Subcutaneous adipose tissue (tissue), 4 donors: ENCODE results near the gene SH3BP2. TPM values are rescaled to one million over a fixed set of nuclear protein-coding genes. Genes with fewer than 3 reads are reported as not detected.

Source experiments
- total RNA-seq, 4 donors: library from RNA; depleted of rRNA; stranded (reverse); fragments of >200 nt; gene quantifications; one replicate each; pipeline ENCODE4 v1.1.0, GENCODE V29; 2016
- TF ChIP-seq, protein P1 (sequence below): fragments of 450-650 bp; IDR thresholded peaks from one replicate; pipeline ENCODE4 v1.5.1; 2016; ENCODE audit warnings: low read depth, mild to moderate bottlenecking, control low read depth, antibody characterized with exemption, moderate library complexity

The SH3BP2 gene
- total RNA-seq, 4 donors from 2014 or later = 23.5 to 52.7 (median 43.7) TPM

DNA sequence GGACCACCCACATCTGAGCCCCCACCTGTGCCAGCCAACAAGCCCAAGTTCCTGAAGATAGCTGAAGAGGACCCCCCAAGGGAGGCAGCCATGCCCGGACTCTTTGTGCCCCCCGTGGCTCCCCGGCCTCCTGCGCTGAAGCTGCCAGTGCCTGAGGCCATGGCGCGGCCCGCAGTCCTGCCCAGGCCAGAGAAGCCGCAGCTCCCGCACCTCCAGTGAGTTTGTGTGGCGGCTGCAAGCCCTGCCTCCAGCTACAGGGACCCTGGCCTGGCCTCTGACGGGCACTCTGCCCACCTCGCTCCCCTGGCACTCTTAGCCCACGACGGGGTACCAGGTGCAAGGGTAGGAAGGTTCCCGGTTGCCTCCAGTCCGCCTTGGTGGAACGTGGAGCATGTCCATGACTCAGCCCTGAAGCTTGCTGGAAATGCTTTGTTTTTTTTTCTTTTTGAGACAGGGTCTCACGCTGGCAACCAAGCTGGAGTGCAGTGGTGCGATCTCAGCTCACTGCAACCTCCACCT, 37.1 kb downstream of the SH3BP2 start:
- TF ChIP-seq, protein P1, sequence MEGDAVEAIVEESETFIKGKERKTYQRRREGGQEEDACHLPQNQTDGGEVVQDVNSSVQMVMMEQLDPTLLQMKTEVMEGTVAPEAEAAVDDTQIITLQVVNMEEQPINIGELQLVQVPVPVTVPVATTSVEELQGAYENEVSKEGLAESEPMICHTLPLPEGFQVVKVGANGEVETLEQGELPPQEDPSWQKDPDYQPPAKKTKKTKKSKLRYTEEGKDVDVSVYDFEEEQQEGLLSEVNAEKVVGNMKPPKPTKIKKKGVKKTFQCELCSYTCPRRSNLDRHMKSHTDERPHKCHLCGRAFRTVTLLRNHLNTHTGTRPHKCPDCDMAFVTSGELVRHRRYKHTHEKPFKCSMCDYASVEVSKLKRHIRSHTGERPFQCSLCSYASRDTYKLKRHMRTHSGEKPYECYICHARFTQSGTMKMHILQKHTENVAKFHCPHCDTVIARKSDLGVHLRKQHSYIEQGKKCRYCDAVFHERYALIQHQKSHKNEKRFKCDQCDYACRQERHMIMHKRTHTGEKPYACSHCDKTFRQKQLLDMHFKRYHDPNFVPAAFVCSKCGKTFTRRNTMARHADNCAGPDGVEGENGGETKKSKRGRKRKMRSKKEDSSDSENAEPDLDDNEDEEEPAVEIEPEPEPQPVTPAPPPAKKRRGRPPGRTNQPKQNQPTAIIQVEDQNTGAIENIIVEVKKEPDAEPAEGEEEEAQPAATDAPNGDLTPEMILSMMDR = no peak

DNA sequence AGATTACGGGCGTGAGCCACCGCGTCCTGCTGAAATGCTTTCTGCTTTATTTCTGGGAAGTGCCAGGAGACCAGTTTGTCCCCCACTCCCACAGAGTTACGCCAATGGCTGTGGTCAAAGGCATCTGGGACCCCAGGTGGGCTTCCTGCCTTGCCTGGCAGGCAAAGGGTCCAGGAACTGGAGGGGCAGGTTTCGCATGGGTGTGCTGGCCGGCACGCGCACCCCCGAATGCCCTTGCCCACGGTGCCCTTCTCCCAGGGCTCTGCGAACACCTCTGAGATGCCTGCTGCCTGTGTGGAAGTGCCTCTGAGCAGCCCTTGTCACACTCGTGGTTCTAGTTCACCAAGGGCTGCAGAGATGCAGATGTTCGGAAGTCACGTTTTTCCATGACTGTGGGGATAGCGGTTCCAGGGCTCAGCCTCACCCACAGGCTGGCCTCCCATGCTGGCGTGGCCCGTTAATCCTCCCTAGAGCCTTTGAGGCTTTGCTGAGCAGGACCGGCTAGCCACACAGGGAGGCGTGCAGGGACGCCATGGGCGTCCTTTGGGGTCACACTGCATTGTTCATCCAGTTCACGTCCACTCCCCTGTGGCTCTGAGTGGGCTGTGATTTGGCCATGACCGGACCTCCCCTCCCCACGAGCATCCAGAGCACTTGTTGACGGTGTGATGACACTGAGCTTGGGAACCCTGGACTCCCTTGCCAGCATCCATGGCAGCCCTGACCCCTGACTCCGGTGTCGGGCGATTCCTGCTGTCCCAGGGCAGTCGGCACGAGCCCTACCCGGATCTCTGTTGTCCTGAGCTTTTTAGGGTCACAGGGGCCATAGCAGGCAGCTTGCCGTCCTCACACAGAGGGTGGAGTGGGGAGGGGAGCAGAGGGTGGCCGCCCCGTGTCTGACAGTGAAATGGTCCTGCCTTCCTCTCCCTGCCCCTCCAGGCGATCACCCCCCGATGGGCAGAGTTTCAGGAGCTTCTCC, 38.0 kb downstream of the SH3BP2 start:
- TF ChIP-seq, protein P1 = no peak

DNA sequence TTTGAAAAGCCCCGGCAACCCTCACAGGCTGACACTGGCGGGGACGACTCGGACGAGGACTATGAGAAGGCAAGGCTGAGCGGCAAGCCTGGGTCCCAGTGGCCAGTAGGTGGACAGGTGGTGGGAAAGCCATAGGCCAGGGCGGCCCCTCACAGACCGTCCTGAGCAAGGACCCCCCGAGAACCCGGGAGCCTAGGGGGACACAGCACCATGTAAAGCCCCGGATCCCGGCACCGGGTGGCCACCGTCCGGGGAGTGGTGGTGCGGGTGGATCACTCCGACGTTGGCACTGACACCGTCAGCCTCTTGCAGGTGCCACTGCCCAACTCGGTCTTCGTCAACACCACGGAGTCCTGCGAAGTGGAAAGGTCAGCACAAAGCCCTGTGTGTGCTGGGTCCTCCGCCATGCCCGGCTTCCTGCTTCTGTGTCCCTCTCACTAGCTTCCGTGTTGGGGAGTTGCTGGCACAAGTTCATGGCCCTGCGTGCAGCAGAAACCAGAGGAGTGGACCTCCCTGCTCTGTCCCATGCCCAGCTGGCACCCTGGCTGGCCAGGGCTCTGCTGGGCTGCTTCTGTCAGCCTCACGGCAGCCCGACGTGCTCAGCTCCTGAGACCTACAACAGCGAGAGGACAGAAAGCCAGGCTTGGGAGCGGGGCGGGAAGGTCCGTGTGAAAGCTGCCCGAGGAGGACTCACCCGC, 38.9 kb downstream of the SH3BP2 start:
- TF ChIP-seq, protein P1 = no peak

DNA sequence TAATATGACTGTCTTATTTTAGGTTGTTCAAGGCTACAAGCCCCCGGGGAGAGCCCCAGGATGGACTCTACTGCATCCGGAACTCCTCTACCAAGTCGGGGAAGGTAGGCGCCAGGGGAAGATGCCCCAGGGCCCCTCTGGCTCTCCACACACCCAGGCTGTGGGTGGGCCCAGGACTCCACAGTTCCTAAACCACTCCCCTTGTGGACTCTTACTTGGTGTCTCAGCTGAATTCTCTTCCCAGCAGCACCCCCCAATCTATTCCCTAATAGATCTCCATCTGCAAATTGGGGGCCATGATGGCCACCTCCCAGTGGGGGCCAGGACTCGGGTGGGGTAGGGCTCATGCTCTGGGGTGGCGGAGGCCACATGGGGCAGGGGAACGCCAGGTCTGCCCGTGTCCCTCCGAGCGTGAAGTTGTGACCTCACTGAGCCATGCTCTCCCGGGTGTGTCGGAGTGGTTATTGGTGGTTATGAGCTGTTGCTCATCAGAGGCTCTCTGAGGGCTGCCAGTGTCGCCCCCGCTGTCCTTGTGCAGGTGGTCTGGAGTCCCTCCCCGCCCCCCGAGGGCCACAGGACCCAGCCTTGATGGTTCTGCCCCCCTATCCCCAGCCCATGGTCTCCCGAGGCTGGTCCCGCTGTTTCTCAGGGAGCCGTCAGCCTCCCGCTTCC, 39.6 kb downstream of the SH3BP2 start:
- TF ChIP-seq, protein P1 = no peak

DNA sequence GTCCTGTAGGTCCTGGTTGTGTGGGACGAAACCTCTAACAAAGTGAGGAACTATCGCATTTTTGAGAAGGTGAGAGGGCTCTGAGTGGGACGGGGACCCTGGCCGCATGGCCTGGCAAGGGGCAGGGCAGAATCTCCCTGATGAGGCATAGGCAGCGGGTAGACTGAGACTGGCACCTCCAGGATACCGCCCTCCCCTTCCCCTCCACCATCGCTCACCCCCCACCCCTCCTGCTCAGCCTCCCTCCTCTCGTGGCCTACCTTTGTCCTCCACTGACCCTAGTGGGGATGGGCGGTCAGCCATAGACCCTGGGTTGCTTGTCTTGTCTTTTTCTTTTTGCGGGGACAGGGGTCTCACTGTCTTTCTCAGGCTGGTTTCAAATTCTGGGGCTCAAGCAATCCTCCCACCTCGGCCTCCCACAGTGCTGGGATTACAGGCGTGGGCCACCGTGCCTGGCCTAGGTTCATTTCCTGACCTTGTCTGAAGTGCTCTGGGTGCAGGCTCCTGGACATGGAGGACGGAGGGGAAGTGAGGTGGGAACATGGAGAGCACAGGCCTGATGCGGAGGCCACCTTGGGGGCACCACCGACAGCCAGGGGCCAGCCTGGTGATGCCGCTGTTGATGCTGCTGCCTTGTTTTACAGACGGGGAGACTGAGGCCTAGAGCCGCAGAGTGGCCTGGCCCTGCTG, 40.2 kb downstream of the SH3BP2 start:
- TF ChIP-seq, protein P1 = no peak

DNA sequence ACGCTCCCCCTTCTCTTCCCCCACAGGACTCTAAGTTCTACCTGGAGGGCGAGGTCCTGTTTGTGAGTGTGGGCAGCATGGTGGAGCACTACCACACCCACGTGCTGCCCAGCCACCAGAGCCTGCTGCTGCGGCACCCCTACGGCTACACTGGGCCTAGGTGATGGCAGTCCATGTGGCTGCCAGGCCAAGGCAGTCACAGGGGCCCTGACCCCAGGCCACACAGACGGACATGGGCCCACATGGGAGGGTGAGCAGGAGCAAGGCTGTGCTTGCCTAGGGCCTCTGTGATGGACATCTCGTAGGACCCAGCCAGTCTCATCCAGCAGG, 40.8 kb downstream of the SH3BP2 start:
- TF ChIP-seq, protein P1 = no peak
